SK-N-SH (cell line): ENCODE results near the gene RAB6B. TPM values are rescaled to one million over a fixed set of nuclear protein-coding genes. Genes with fewer than 3 reads are reported as not detected.
A peak's percentile ranks its signal among the peaks of the same experiment; 100 is the strongest.

Experiments
- CTCF ChIA-PET: fragments of 300-600, 350-600 bp; formaldehyde crosslinking; extraction: SDS; loops from one replicate; lab custom pipeline; 2021; lab: Yijun Ruan, JAX
- POLR2A ChIA-PET: fragments of 350-600 bp; sonication (Branson Sonifier 250); formaldehyde crosslinking; extraction: SDS; loops from one replicate; lab custom pipeline; 2020; ENCODE audit warnings: antibody characterized with exemption, inconsistent platforms; lab: Yijun Ruan, JAX
- DNase-seq: peaks from one replicate; pipeline ENCODE4 v3.0.0; 2012
- H2AFZ ChIP-seq: fragments of 200-600 bp; sonication (generic); 2 replicates; pipeline ENCODE4 v1.8.1; 2016; ENCODE audit warnings: antibody characterized with exemption, mild to moderate bottlenecking, low read depth
- H3F3A ChIP-seq: fragments of 200-600 bp; sonication (generic); replicated peaks from 2 replicates; pipeline ENCODE3; 2016; ENCODE audit warnings: antibody characterized with exemption, mild to moderate bottlenecking; ENCODE audit not compliant: insufficient read depth
- H3K27ac ChIP-seq, 2 experiments: fragments of 200-500 bp in 1 of 2; fragments of 200-600 bp in 1 of 2; sonication (Bioruptor generic) in 1 of 2; sonication (generic), shearing (Covaris generic) in 1 of 2; 2 replicates each; pipeline versions ENCODE4 v1.5.1 to v1.6.1; 2014 to 2016; ENCODE audit warnings: low read depth in 2 of 2, inconsistent platforms in 1 of 2, low read length in 1 of 2, mild to moderate bottlenecking in 1 of 2, mixed read lengths in 1 of 2
- H3K27me3 ChIP-seq: fragments of 200-600 bp; sonication (generic), shearing (Covaris generic); 2 replicates; pipeline ENCODE4 v1.6.1; 2016; ENCODE audit warnings: mixed run types; ENCODE audit not compliant: insufficient read depth
- H3K36me3 ChIP-seq, 2 experiments: fragments of 200-500 bp in 1 of 2; fragments of 200-600 bp in 1 of 2; sonication (Bioruptor generic) in 1 of 2; sonication (generic) in 1 of 2; replicated peaks in 1 of 2; 2 replicates each; pipeline versions ENCODE3 to v1.5.1; 2014 to 2016; ENCODE audit warnings: low read length in 1 of 2, mild to moderate bottlenecking in 1 of 2; ENCODE audit not compliant: insufficient read depth in 2 of 2, control insufficient read depth in 1 of 2
- H3K4me1 ChIP-seq, 2 experiments: fragments of 200-500 bp in 1 of 2; fragments of 200-600 bp in 1 of 2; sonication (Bioruptor generic) in 1 of 2; sonication (generic), shearing (Covaris generic) in 1 of 2; 2 replicates each; pipeline versions ENCODE4 v1.5.1 to v1.6.1; 2014 to 2016; ENCODE audit warnings: low read depth in 1 of 2, low read length in 1 of 2, mixed run types in 1 of 2; ENCODE audit not compliant: insufficient read depth in 2 of 2, control insufficient read depth in 1 of 2
- H3K4me2 ChIP-seq: fragments of 200-600 bp; sonication (generic), shearing (Covaris generic); 2 replicates; pipeline ENCODE4 v1.6.1; 2017; ENCODE audit warnings: mixed run types
- H3K4me3 ChIP-seq, 2 experiments: fragments of 200-500 bp in 1 of 2; fragments of 200-600 bp in 1 of 2; sonication (Bioruptor generic) in 1 of 2; sonication (generic), shearing (Covaris generic) in 1 of 2; 2 replicates each; pipeline versions ENCODE4 v1.5.1 to v1.8.1; 2014 to 2016; ENCODE audit warnings: low read depth in 2 of 2, inconsistent platforms in 1 of 2, low read length in 1 of 2, mild to moderate bottlenecking in 1 of 2, mixed read lengths in 1 of 2, moderate library complexity in 1 of 2
- H3K79me2 ChIP-seq: fragments of 200-600 bp; sonication (generic); 2 replicates; pipeline ENCODE4 v1.8.1; 2017; ENCODE audit warnings: mild to moderate bottlenecking; ENCODE audit not compliant: insufficient read depth
- H3K9ac ChIP-seq: fragments of 200-600 bp; sonication (generic); 2 replicates; pipeline ENCODE4 v1.6.1; 2017; ENCODE audit warnings: mixed run types
- H3K9me2 ChIP-seq: fragments of 200-600 bp; sonication (generic); 2 replicates; pipeline ENCODE4 v1.6.1; 2017; ENCODE audit warnings: mixed run types
- H3K9me3 ChIP-seq: fragments of 200-600 bp; sonication (generic); 2 replicates; pipeline ENCODE4 v1.6.1; 2017; ENCODE audit warnings: mixed run types, mild to moderate bottlenecking, moderate library complexity
- H4K20me1 ChIP-seq: fragments of 200-600 bp; sonication (generic); 2 replicates; pipeline ENCODE4 v1.6.1; 2017; ENCODE audit warnings: mild to moderate bottlenecking, mixed run types; ENCODE audit not compliant: insufficient read depth
- CHD2 ChIP-seq: fragments of 150-350 bp; IDR thresholded peaks from 2 replicates; pipeline ENCODE4 v1.6.1; 2018; ENCODE audit warnings: low read length; ENCODE audit not compliant: partially characterized antibody
- ELF1 ChIP-seq: IDR thresholded peaks from 2 replicates; pipeline ENCODE4 v1.4.0; 2012
- EP300 ChIP-seq, 2 experiments: IDR thresholded peaks; 2 replicates each; pipeline versions ENCODE4 v1.4.0 to v1.6.1; 2012; ENCODE audit warnings: borderline replicate concordance in 1 of 2, low read depth in 1 of 2, low read length in 1 of 2
- EZH2phosphoT487 ChIP-seq: fragments of 200-600 bp; sonication (generic); IDR thresholded peaks from 2 replicates; pipeline ENCODE4 v1.6.1; 2017; ENCODE audit warnings: low read depth, mixed run types, mild to moderate bottlenecking, antibody characterized with exemption, moderate library complexity, borderline replicate concordance
- FOXJ3 ChIP-seq: sonication (generic); formaldehyde crosslinking; IDR thresholded peaks from 2 replicates; pipeline ENCODE4 v1.5.1; 2020; ENCODE audit warnings: mild to moderate bottlenecking, missing genetic modification reagents
- FOXM1 ChIP-seq: IDR thresholded peaks from 2 replicates; pipeline ENCODE4 v1.4.0; 2012; ENCODE audit warnings: low read depth, mild to moderate bottlenecking
- GABPA ChIP-seq: IDR thresholded peaks from 2 replicates; pipeline ENCODE4 v1.4.0; 2012; ENCODE audit warnings: low read depth, mild to moderate bottlenecking
- MEF2A ChIP-seq: IDR thresholded peaks from 2 replicates; pipeline ENCODE4 v1.4.0; 2012; ENCODE audit warnings: low read depth, borderline replicate concordance
- PBX3 ChIP-seq: IDR thresholded peaks from 2 replicates; pipeline ENCODE4; 2012
- POLR2AphosphoS5 ChIP-seq: IDR thresholded peaks from 2 replicates; pipeline ENCODE4 v1.6.1; 2012; ENCODE audit warnings: low read depth, low read length
- RAD21 ChIP-seq: IDR thresholded peaks from 2 replicates; pipeline ENCODE4 v1.6.1; 2012; ENCODE audit warnings: mild to moderate bottlenecking, low read length
- RCOR1 ChIP-seq: fragments of 150-350 bp; IDR thresholded peaks from 2 replicates; pipeline ENCODE4 v1.6.1; 2017; ENCODE audit warnings: antibody characterized with exemption, low read length
- REST ChIP-seq: IDR thresholded peaks from 2 replicates; pipeline ENCODE4 v1.6.1; 2012; ENCODE audit warnings: mild to moderate bottlenecking, low read depth, low read length, moderate library complexity
- SIN3A ChIP-seq: IDR thresholded peaks from 2 replicates; pipeline ENCODE4 v1.6.1; 2012; ENCODE audit warnings: low read depth, mild to moderate bottlenecking, low read length, moderate library complexity, borderline replicate concordance
- SMC3 ChIP-seq: IDR thresholded peaks from 2 replicates; pipeline ENCODE4 v1.6.1; 2012; ENCODE audit warnings: low read depth, low read length, improper control_type of control experiment
- TCF12 ChIP-seq: IDR thresholded peaks from 2 replicates; pipeline ENCODE4 v1.4.0; 2012
- TEAD4 ChIP-seq: IDR thresholded peaks from 2 replicates; pipeline ENCODE4 v1.4.0; 2012; ENCODE audit warnings: mild to moderate bottlenecking, borderline replicate concordance; ENCODE audit not compliant: insufficient read depth
- WGBS: methylation state at CpG from one replicate; pipeline ENCODE4 v1.1.6; 2017; ENCODE audit warnings: low lambda C conversion rate; 5-methylcytosine and 5-hydroxymethylcytosine counted together
- polyA plus RNA-seq, 3 experiments: library from polyadenylated mRNA; depleted of rRNA; stranded (reverse); fragments of >200 nt; gene quantifications; 2 replicates each; pipeline ENCODE4 v1.2.3, GENCODE V29; 2012
- TF ChIP-seq, protein P1 (sequence below): IDR thresholded peaks from 2 replicates; pipeline ENCODE4 v1.4.0; 2012; ENCODE audit warnings: low read depth
- TF ChIP-seq, protein P2 (sequence below): fragments of 150-350 bp; IDR thresholded peaks from 2 replicates; pipeline ENCODE4 v1.6.1; 2016; ENCODE audit warnings: mild to moderate bottlenecking, low read depth, low read length
- TF ChIP-seq, protein P3 (sequence below): fragments of 200-600 bp; sonication (generic); IDR thresholded peaks from 2 replicates; pipeline ENCODE4 v1.6.1; 2017; ENCODE audit warnings: antibody characterized with exemption, mild to moderate bottlenecking, moderate library complexity

The RAB6B gene
- polyA plus RNA-seq, 1 of the 3 experiments (the other 2 are of a cell fraction): 9.3 TPM

DNA sequence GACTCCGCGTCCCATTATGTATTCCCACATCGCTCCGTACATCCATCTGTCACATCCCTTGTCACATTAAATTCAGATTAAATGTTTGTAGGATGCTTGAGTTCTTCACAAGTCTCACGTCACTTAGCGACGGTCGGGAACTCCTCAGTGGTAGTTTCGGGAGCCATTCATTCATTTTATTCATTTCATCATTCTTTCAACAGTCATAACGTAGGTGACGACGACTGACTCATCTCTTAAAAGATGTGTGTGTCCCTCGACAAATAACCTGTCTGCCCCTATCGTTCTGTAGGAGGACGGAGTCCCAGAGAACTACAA, 90.3 kb downstream of the RAB6B start:
- Histone ChIP-seq H3K4me2 (peak overlapping the region; percentile 78), H2AFZ (peak overlapping the region; percentile 97), H3K36me3 (peaks cover 19 to 24% of the 10 kb centered on the region in 2 experiments), H3K9me3 (no peaks in the 10 kb centered on the region), H3F3A (peaks cover 4% of the 10 kb centered on the region), H3K9ac (no peak overlapping the region), H3K4me3 (peak overlapping the region; percentile 83 to 93), H3K79me2 (peaks cover 17% of the 10 kb centered on the region), H3K27me3 (no peaks in the 10 kb centered on the region), H3K4me1 (peaks cover 0 to 6% of the 10 kb centered on the region in 2 experiments; a peak in 2 of 4 replicates), H3K9me2 (no peaks in the 10 kb centered on the region), H4K20me1 (no peaks in the 10 kb centered on the region), H3K27ac (no peak overlapping the region)
- 12% methylated on average over 15 of the region's 15 CpGs for WGBS
- ChIA-PET POLR2A (no interaction called here), CTCF (no interaction called here)
- peak; percentile 22 for DNase-seq
- no peak for TF ChIP-seq EZH2phosphoT487
- no peak for TF ChIP-seq RCOR1
- no peak for TF ChIP-seq SMC3
- no peak for TF ChIP-seq ELF1
- no peak for TF ChIP-seq TCF12
- no peak for TF ChIP-seq POLR2AphosphoS5
- TF ChIP-seq GABPA: no peak
- TF ChIP-seq, protein P1, sequence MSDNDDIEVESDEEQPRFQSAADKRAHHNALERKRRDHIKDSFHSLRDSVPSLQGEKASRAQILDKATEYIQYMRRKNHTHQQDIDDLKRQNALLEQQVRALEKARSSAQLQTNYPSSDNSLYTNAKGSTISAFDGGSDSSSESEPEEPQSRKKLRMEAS: no peak
- TF ChIP-seq, protein P2, sequence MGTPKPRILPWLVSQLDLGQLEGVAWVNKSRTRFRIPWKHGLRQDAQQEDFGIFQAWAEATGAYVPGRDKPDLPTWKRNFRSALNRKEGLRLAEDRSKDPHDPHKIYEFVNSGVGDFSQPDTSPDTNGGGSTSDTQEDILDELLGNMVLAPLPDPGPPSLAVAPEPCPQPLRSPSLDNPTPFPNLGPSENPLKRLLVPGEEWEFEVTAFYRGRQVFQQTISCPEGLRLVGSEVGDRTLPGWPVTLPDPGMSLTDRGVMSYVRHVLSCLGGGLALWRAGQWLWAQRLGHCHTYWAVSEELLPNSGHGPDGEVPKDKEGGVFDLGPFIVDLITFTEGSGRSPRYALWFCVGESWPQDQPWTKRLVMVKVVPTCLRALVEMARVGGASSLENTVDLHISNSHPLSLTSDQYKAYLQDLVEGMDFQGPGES: no peak
- TF ChIP-seq PBX3: no peak
- no peak for TF ChIP-seq TEAD4
- TF ChIP-seq MEF2A: no peak
- no peak for TF ChIP-seq RAD21
- no peak for TF ChIP-seq SIN3A
- TF ChIP-seq FOXJ3 (CRISPR knock-in tag): no peak
- TF ChIP-seq, protein P3, sequence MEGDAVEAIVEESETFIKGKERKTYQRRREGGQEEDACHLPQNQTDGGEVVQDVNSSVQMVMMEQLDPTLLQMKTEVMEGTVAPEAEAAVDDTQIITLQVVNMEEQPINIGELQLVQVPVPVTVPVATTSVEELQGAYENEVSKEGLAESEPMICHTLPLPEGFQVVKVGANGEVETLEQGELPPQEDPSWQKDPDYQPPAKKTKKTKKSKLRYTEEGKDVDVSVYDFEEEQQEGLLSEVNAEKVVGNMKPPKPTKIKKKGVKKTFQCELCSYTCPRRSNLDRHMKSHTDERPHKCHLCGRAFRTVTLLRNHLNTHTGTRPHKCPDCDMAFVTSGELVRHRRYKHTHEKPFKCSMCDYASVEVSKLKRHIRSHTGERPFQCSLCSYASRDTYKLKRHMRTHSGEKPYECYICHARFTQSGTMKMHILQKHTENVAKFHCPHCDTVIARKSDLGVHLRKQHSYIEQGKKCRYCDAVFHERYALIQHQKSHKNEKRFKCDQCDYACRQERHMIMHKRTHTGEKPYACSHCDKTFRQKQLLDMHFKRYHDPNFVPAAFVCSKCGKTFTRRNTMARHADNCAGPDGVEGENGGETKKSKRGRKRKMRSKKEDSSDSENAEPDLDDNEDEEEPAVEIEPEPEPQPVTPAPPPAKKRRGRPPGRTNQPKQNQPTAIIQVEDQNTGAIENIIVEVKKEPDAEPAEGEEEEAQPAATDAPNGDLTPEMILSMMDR: no peak
- no peak for TF ChIP-seq EP300 (IDR thresholded peaks at IDR 0.05; ENCODE audit: borderline replicate concordance in 1 of 2, low read depth in 1 of 2, low read length in 1 of 2)
- no peak for TF ChIP-seq REST
- no peak for TF ChIP-seq FOXM1
- no peak for TF ChIP-seq CHD2
